ENCODE measurements around the gene TCF23.

TCF23 gene

GRCh38 chr2:27122791-27123190 is 26.0 kb upstream of the TCF23 start:
- H3K79me2 ChIP-seq (ENCODE audit: insufficient read depth, low read length): no peaks in the 10 kb centered on the region
- H3K4me2 ChIP-seq (ENCODE audit: low read depth, low read length, poor library complexity, severe bottlenecking): peak overlapping the region; percentile 80
- H3K4me3 ChIP-seq (ENCODE audit: low read length, poor library complexity, severe bottlenecking): peak overlapping the region; percentile 73
- no peaks in the 10 kb centered on the region for H3K36me3 ChIP-seq (ENCODE audit: insufficient read depth, low read length)
- H3K9me3 ChIP-seq (ENCODE audit: insufficient read depth, low read depth, low read length): no peaks in the 10 kb centered on the region
- H3K4me1 ChIP-seq (ENCODE audit: insufficient read depth, low read length, poor library complexity, severe bottlenecking): peaks cover 5% of the 10 kb centered on the region
- H3F3A ChIP-seq (ENCODE audit: low read depth): no peaks in the 10 kb centered on the region
- H3K9ac ChIP-seq (ENCODE audit: low read depth, low read length, poor library complexity, severe bottlenecking): no peak overlapping the region
- H3K9me2 ChIP-seq (replicated peaks; ENCODE audit: low read depth, low read length): no peaks in the 10 kb centered on the region
- H4K20me1 ChIP-seq (ENCODE audit: insufficient read depth, low read length, poor library complexity, severe bottlenecking): no peaks in the 10 kb centered on the region
- H3K27me3 ChIP-seq (ENCODE audit: insufficient read depth, low read length, poor library complexity, severe bottlenecking): no peaks in the 10 kb centered on the region
- no peak overlapping the region; the same call in none of the 2 replicates for H2AFZ ChIP-seq (ENCODE audit: low read length)
- TF ChIP-seq EZH2phosphoT487 (IDR thresholded peaks at IDR 0.05; ENCODE audit: borderline replicate concordance) (no peak), CTCF (conservative IDR thresholded peaks at IDR 0.05; ENCODE audit: low read length) (no peak)

GRCh38 chr2:27123302-27124150 is 25.3 kb upstream of the TCF23 start, which contains the start of gene ABHD1:
ABHD1 (plus strand) TSS chr2:27123815; CDS start chr2:27123949, 134 bp downstream.
- peak within 1 kb of the TSS; percentile 80 for H3K4me2 ChIP-seq (ENCODE audit: low read depth, low read length, poor library complexity, severe bottlenecking)
- no peak for TF ChIP-seq CTCF (conservative IDR thresholded peaks at IDR 0.05; ENCODE audit: low read length)
- no peak for TF ChIP-seq EZH2phosphoT487 (IDR thresholded peaks at IDR 0.05; ENCODE audit: borderline replicate concordance)
- H3K27me3 ChIP-seq (ENCODE audit: insufficient read depth, low read length, poor library complexity, severe bottlenecking): no peaks in the 10 kb centered on the region
- peak within 1 kb of the TSS; percentile 56 for H3K9ac ChIP-seq (ENCODE audit: low read depth, low read length, poor library complexity, severe bottlenecking)
- no peaks in the 10 kb centered on the region for H4K20me1 ChIP-seq (ENCODE audit: insufficient read depth, low read length, poor library complexity, severe bottlenecking)
- no peaks in the 10 kb centered on the region for H3K36me3 ChIP-seq (ENCODE audit: insufficient read depth, low read length)
- peak within 1 kb of the TSS; percentile 95 for H2AFZ ChIP-seq (ENCODE audit: low read length)
- H3K4me3 ChIP-seq (ENCODE audit: low read length, poor library complexity, severe bottlenecking): peak within 1 kb of the TSS; percentile 73
- no peaks in the 10 kb centered on the region for H3K9me3 ChIP-seq (ENCODE audit: insufficient read depth, low read depth, low read length)
- peaks cover 5% of the 10 kb centered on the region for H3K4me1 ChIP-seq (ENCODE audit: insufficient read depth, low read length, poor library complexity, severe bottlenecking)
- H3K9me2 ChIP-seq (replicated peaks; ENCODE audit: low read depth, low read length): no peaks in the 10 kb centered on the region
- no peaks in the 10 kb centered on the region for H3K79me2 ChIP-seq (ENCODE audit: insufficient read depth, low read length)
- no peaks in the 10 kb centered on the region for H3F3A ChIP-seq (ENCODE audit: low read depth)

GRCh38 chr2:27125104-27125503 is 23.7 kb upstream of the TCF23 start:
- no peaks in the 10 kb centered on the region for H3F3A ChIP-seq (ENCODE audit: low read depth)
- H2AFZ ChIP-seq (ENCODE audit: low read length): no peak overlapping the region
- H3K4me1 ChIP-seq (ENCODE audit: insufficient read depth, low read length, poor library complexity, severe bottlenecking): peaks cover 5% of the 10 kb centered on the region
- no peak overlapping the region for H3K9ac ChIP-seq (ENCODE audit: low read depth, low read length, poor library complexity, severe bottlenecking)
- H3K9me2 ChIP-seq (replicated peaks; ENCODE audit: low read depth, low read length): no peaks in the 10 kb centered on the region
- no peaks in the 10 kb centered on the region for H3K27me3 ChIP-seq (ENCODE audit: insufficient read depth, low read length, poor library complexity, severe bottlenecking)
- H4K20me1 ChIP-seq (ENCODE audit: insufficient read depth, low read length, poor library complexity, severe bottlenecking): no peaks in the 10 kb centered on the region
- H3K4me2 ChIP-seq (ENCODE audit: low read depth, low read length, poor library complexity, severe bottlenecking): no peak overlapping the region
- no peak for TF ChIP-seq EZH2phosphoT487 (IDR thresholded peaks at IDR 0.05; ENCODE audit: borderline replicate concordance)
- H3K4me3 ChIP-seq (ENCODE audit: low read length, poor library complexity, severe bottlenecking): no peak overlapping the region
- no peaks in the 10 kb centered on the region; the same call in 1 of the 2 replicates for H3K36me3 ChIP-seq (ENCODE audit: insufficient read depth, low read length)
- H3K9me3 ChIP-seq (ENCODE audit: insufficient read depth, low read depth, low read length): no peaks in the 10 kb centered on the region
- H3K79me2 ChIP-seq (ENCODE audit: insufficient read depth, low read length): no peaks in the 10 kb centered on the region

All from Loucy (cell line).